Body of pancreas (tissue), 4 donors: ENCODE data around the gene SSC5D. TPM values are rescaled to one million over a fixed set of nuclear protein-coding genes. Genes with fewer than 3 reads are reported as not detected.

Experiments
- ATAC-seq: fragments of 150-250 bp; one replicate; pipeline ENCODE4 v1.9.1; 2016
- DNase-seq, 4 donors: peaks; one replicate each; pipeline ENCODE4 v3.0.0-alpha.2; 2019
- H3K27ac ChIP-seq, 4 donors: fragments of 200-600 bp; sonication (generic); 1 replicate in 3 of 4; 2 replicates in 1 of 4; pipeline versions ENCODE4 v1.5.1 to v1.6.1; 2016 to 2019; ENCODE audit warnings: mild to moderate bottlenecking in 1 of 4, mixed read lengths in 1 of 4, moderate library complexity in 1 of 4
- H3K27me3 ChIP-seq, 2 donors: fragments of 200-600 bp; sonication (generic); one replicate each; pipeline ENCODE4 v1.6.0; 2016; ENCODE audit warnings: mild to moderate bottlenecking in 1 of 2
- H3K36me3 ChIP-seq, 2 donors: fragments of 200-600 bp; sonication (generic); replicated peaks in 1 of 2; 2 replicates each; pipeline ENCODE4 v1.5.1; 2016; ENCODE audit warnings: low read depth in 2 of 2; ENCODE audit not compliant: insufficient read depth in 1 of 2
- H3K4me1 ChIP-seq: fragments of 200-600 bp; sonication (generic); one replicate; pipeline ENCODE4 v1.6.0; 2016
- H3K4me3 ChIP-seq, 2 donors: fragments of 200-600 bp; sonication (generic); 1 replicate in 1 of 2; 2 replicates in 1 of 2; pipeline ENCODE4 v1.5.1; 2016 to 2019
- H3K9me3 ChIP-seq, 3 donors: fragments of 200-600 bp; sonication (generic); 1 replicate in 2 of 3; 2 replicates in 1 of 3; pipeline ENCODE4 v1.5.1; 2016
- CTCF ChIP-seq, 7 experiments: fragments of 450-650 bp in 4 of 7; fragments of 200-600 bp in 3 of 7; sonication (generic) in 3 of 7; IDR thresholded peaks; one replicate each; pipeline ENCODE4 v1.5.1; 2016 to 2019; ENCODE audit warnings: antibody characterized with exemption in 7 of 7
- POLR2A ChIP-seq, 3 donors: fragments of 450-650 bp; IDR thresholded peaks; one replicate each; pipeline ENCODE4 v1.6.1; 2016; ENCODE audit warnings: antibody characterized with exemption in 3 of 3, mild to moderate bottlenecking in 2 of 3
- WGBS, 2 donors: methylation state at CpG; one replicate each; pipeline ENCODE4 v1.1.5; 2017; 5-methylcytosine and 5-hydroxymethylcytosine counted together
- intact Hi-C: fragments of 100-400 bp; cut with DNase I; formaldehyde crosslinking; loops from one replicate; pipeline ENCODE4 v1.15.1; 2023
- total RNA-seq, 2 donors: library from RNA; depleted of rRNA; stranded (reverse); fragments of >200 nt; gene quantifications; one replicate each; pipeline ENCODE4 v1.1.0, GENCODE V29; 2016

Gene SSC5D
- total RNA-seq, 2 donors from 2014 or later: 2.6 to 3.3 TPM

GRCh38 chr19:55454787-55455243 lies 33.4 kb upstream of the SSC5D start:
- Histone ChIP-seq H3K27ac (no peak overlapping the region), H3K36me3 (no peaks in the 10 kb centered on the region), H3K4me1 (peaks cover 22% of the 10 kb centered on the region), H3K9me3 (no peaks in the 10 kb centered on the region), H3K4me3 (no peak overlapping the region), H3K27me3 (peaks cover 0 to 14% of the 10 kb centered on the region in 2 donors)
- TF ChIP-seq POLR2A (IDR thresholded peaks at IDR 0.05) (no peak), CTCF (IDR thresholded peaks at IDR 0.05) (peak in 6 of 7 experiments; percentile 26 to 42 (median 32))
- ATAC-seq (peak; percentile 16), DNase-seq (peak in 1 of 4 donors; percentile 31)
- WGBS, 2 donors: 71 to 88% methylated on average over 8 to 14 of the region's 14 CpGs
- intact Hi-C loops: no loop called here

- WGBS, 2 donors: 72 to 73% methylated on average over 2 to 10 of the region's 11 CpGs
- intact Hi-C loops: no loop called here
- Histone ChIP-seq H3K9me3 (no peaks in the 10 kb centered on the region), H3K4me1 (peaks cover 30% of the 10 kb centered on the region), H3K4me3 (no peak overlapping the region), H3K27ac (no peak overlapping the region), H3K36me3 (no peaks in the 10 kb centered on the region), H3K27me3 (peaks cover 0 to 14% of the 10 kb centered on the region in 2 donors)
- no peak for ATAC-seq
- no peak for DNase-seq
- TF ChIP-seq POLR2A (IDR thresholded peaks at IDR 0.05) (no peak), CTCF (IDR thresholded peaks at IDR 0.05) (no peak)
Observed at GRCh38 chr19:55455576-55456235, 32.5 kb upstream of the SSC5D start.

GRCh38 chr19:55456347-55456746 lies 31.9 kb upstream of the SSC5D start:
- intact Hi-C loops: no loop called here
- no peak overlapping the region for H3K4me3 ChIP-seq
- peaks cover 35% of the 10 kb centered on the region for H3K4me1 ChIP-seq
- DNase-seq: peak in 1 of 4 donors; percentile 43
- H3K27ac ChIP-seq: no peak overlapping the region
- 75% methylated on average over 12 to 13 of the region's 14 CpGs for WGBS, 2 donors
- no peaks in the 10 kb centered on the region for H3K9me3 ChIP-seq
- no peaks in the 10 kb centered on the region for H3K36me3 ChIP-seq
- H3K27me3 ChIP-seq: peaks cover 0 to 14% of the 10 kb centered on the region in 2 donors
- ATAC-seq: no peak
- TF ChIP-seq CTCF (IDR thresholded peaks at IDR 0.05) (no peak), POLR2A (IDR thresholded peaks at IDR 0.05) (no peak)

- H3K27ac ChIP-seq: no peak overlapping the region
- H3K27me3 ChIP-seq: no peaks in the 10 kb centered on the region
- ATAC-seq (no peak), DNase-seq (no peak)
- intact Hi-C loops: no loop called here
- no peak overlapping the region for H3K4me3 ChIP-seq
- no peak for TF ChIP-seq POLR2A (IDR thresholded peaks at IDR 0.05)
- no peak for TF ChIP-seq CTCF (IDR thresholded peaks at IDR 0.05)
- peaks cover 30% of the 10 kb centered on the region for H3K4me1 ChIP-seq
- H3K36me3 ChIP-seq: no peaks in the 10 kb centered on the region
- no peaks in the 10 kb centered on the region for H3K9me3 ChIP-seq
- 90 to 93% methylated on average over 15 to 16 of the region's 16 CpGs for WGBS, 2 donors
Observed at GRCh38 chr19:55457683-55458457, 30.4 kb upstream of the SSC5D start.
